ENCODE measurements around the gene MAMDC4. TPM values are rescaled to one million over a fixed set of nuclear protein-coding genes. Genes with fewer than 3 reads are reported as not detected.

MAMDC4 gene
- total RNA-seq, 1 donor from 2014 or later = 8.5 TPM

GRCh38 chr9:136858452-136858843 is 6.3 kb downstream of the MAMDC4 start:
- no peak overlapping the region for H3K27ac ChIP-seq (ENCODE audit: low read depth, low read length)
- Mint-ChIP-seq H3K27ac (ENCODE audit: unreplicated experiment) (no peak overlapping the region), H3K9me3 (ENCODE audit: unreplicated experiment) (no peaks in the 10 kb centered on the region), H3K4me3 (ENCODE audit: unreplicated experiment) (no peak overlapping the region), H3K27me3 (ENCODE audit: low read depth, unreplicated experiment) (no peaks in the 10 kb centered on the region), H3K36me3 (ENCODE audit: low read depth, unreplicated experiment) (no peaks in the 10 kb centered on the region), H3K4me1 (ENCODE audit: low read depth, unreplicated experiment) (peaks cover 2% of the 10 kb centered on the region)
- no peaks in the 10 kb centered on the region for H3K9me3 ChIP-seq (ENCODE audit: insufficient read depth, low read depth, low read length)
- H3K9ac ChIP-seq (ENCODE audit: low read length) = no peak overlapping the region
- no peak overlapping the region for H3K4me3 ChIP-seq (ENCODE audit: insufficient read depth, low read depth, low read length)
- H4K20me1 ChIP-seq (ENCODE audit: insufficient read depth, low read length) = peaks cover 39% of the 10 kb centered on the region
- DNase-seq (ENCODE audit: low read depth) (no peak), FAIRE-seq (no peak)
- peaks cover 6% of the 10 kb centered on the region for H3K4me1 ChIP-seq (ENCODE audit: insufficient read depth, low read length)
- TF ChIP-seq CTCF (IDR thresholded peaks at IDR 0.05; ENCODE audit: insufficient read depth, low read depth, low read length) (no peak), EZH2 (IDR thresholded peaks at IDR 0.05; ENCODE audit: insufficient read depth, low read length) (no peak)
- no peak overlapping the region for H2AFZ ChIP-seq (ENCODE audit: low read depth, low read length)
- H3K79me2 ChIP-seq (ENCODE audit: insufficient read depth, low read length) = peaks cover 2% of the 10 kb centered on the region
- H3K4me2 ChIP-seq (ENCODE audit: low read length) = no peak overlapping the region
- no peaks in the 10 kb centered on the region for H3K27me3 ChIP-seq (ENCODE audit: insufficient read depth, low read length)
- no peaks in the 10 kb centered on the region for H3K36me3 ChIP-seq (ENCODE audit: insufficient read depth, low read length)

- Histone ChIP-seq H3K4me3 (ENCODE audit: insufficient read depth, low read depth, low read length) (no peak overlapping the region), H3K27ac (ENCODE audit: low read depth, low read length) (no peak overlapping the region), H3K9ac (ENCODE audit: low read length) (no peak overlapping the region), H3K4me2 (ENCODE audit: low read length) (no peak overlapping the region), H3K36me3 (ENCODE audit: insufficient read depth, low read length) (peaks cover 4% of the 10 kb centered on the region), H3K4me1 (ENCODE audit: insufficient read depth, low read length) (peaks cover 6% of the 10 kb centered on the region), H3K27me3 (ENCODE audit: insufficient read depth, low read length) (no peaks in the 10 kb centered on the region), H3K9me3 (ENCODE audit: insufficient read depth, low read depth, low read length) (no peaks in the 10 kb centered on the region), H3K79me2 (ENCODE audit: insufficient read depth, low read length) (peaks cover 8% of the 10 kb centered on the region), H4K20me1 (ENCODE audit: insufficient read depth, low read length) (peaks cover 46% of the 10 kb centered on the region), H2AFZ (ENCODE audit: low read depth, low read length) (no peak overlapping the region)
- no peak for FAIRE-seq
- no peaks in the 10 kb centered on the region for H3K27me3 Mint-ChIP-seq (ENCODE audit: low read depth, unreplicated experiment)
- DNase-seq (ENCODE audit: low read depth) = no peak
- H3K4me3 Mint-ChIP-seq (ENCODE audit: unreplicated experiment) = no peak overlapping the region
- no peak for TF ChIP-seq CTCF (IDR thresholded peaks at IDR 0.05; ENCODE audit: insufficient read depth, low read depth, low read length)
- TF ChIP-seq EZH2 (IDR thresholded peaks at IDR 0.05; ENCODE audit: insufficient read depth, low read length) = no peak
- H3K27ac Mint-ChIP-seq (ENCODE audit: unreplicated experiment) = no peak overlapping the region
- peaks cover 2% of the 10 kb centered on the region for H3K4me1 Mint-ChIP-seq (ENCODE audit: low read depth, unreplicated experiment)
- no peaks in the 10 kb centered on the region for H3K36me3 Mint-ChIP-seq (ENCODE audit: low read depth, unreplicated experiment)
- H3K9me3 Mint-ChIP-seq (ENCODE audit: unreplicated experiment) = no peaks in the 10 kb centered on the region
These were observed 7.0 kb downstream of the MAMDC4 start for GRCh38 chr9:136858844-136859757.

- Mint-ChIP-seq H3K27me3 (ENCODE audit: low read depth, unreplicated experiment) (no peaks in the 10 kb centered on the region), H3K36me3 (ENCODE audit: low read depth, unreplicated experiment) (peaks cover 1% of the 10 kb centered on the region), H3K4me3 (ENCODE audit: unreplicated experiment) (no peak overlapping the region), H3K9me3 (ENCODE audit: unreplicated experiment) (no peaks in the 10 kb centered on the region), H3K27ac (ENCODE audit: unreplicated experiment) (no peak overlapping the region), H3K4me1 (ENCODE audit: low read depth, unreplicated experiment) (peaks cover 6% of the 10 kb centered on the region)
- Histone ChIP-seq H3K36me3 (ENCODE audit: insufficient read depth, low read length) (peaks cover 4% of the 10 kb centered on the region), H3K4me2 (ENCODE audit: low read length) (no peak overlapping the region), H3K4me1 (ENCODE audit: insufficient read depth, low read length) (peaks cover 13% of the 10 kb centered on the region), H3K4me3 (ENCODE audit: insufficient read depth, low read depth, low read length) (no peak overlapping the region), H3K27ac (ENCODE audit: low read depth, low read length) (no peak overlapping the region), H4K20me1 (ENCODE audit: insufficient read depth, low read length) (peaks cover 58% of the 10 kb centered on the region), H3K9me3 (ENCODE audit: insufficient read depth, low read depth, low read length) (no peaks in the 10 kb centered on the region), H3K79me2 (ENCODE audit: insufficient read depth, low read length) (peaks cover 21% of the 10 kb centered on the region), H3K27me3 (ENCODE audit: insufficient read depth, low read length) (no peaks in the 10 kb centered on the region), H3K9ac (ENCODE audit: low read length) (no peak overlapping the region), H2AFZ (ENCODE audit: low read depth, low read length) (no peak overlapping the region)
- TF ChIP-seq CTCF (IDR thresholded peaks at IDR 0.05; ENCODE audit: insufficient read depth, low read depth, low read length) (no peak), EZH2 (IDR thresholded peaks at IDR 0.05; ENCODE audit: insufficient read depth, low read length) (no peak)
- FAIRE-seq = no peak
- no peak for DNase-seq (ENCODE audit: low read depth)
These were observed 8.4 kb downstream of the MAMDC4 start for GRCh38 chr9:136860529-136860928.
